Liver (tissue), 9 donors: ENCODE data around the gene NRG3. TPM values are rescaled to one million over a fixed set of nuclear protein-coding genes. Genes with fewer than 3 reads are reported as not detected.

ENCODE experiments used
- DNase-seq: peaks from one replicate; pipeline ENCODE4 v3.0.0-alpha.2; 2017; ENCODE audit warnings: low spot score
- H3K27ac ChIP-seq, 2 donors: one replicate each; pipeline ENCODE4 v1.7.0; 2013; ENCODE audit warnings: inconsistent platforms in 2 of 2, low read length in 2 of 2, control low read depth in 1 of 2, low read depth in 1 of 2, mild to moderate bottlenecking in 1 of 2
- H3K27me3 ChIP-seq, 4 donors: one replicate each; pipeline versions ENCODE4 v1.6.1 to v1.7.0; 2013; ENCODE audit warnings: low read length in 3 of 4, inconsistent platforms in 1 of 4, mild to moderate bottlenecking in 1 of 4, moderate library complexity in 1 of 4; ENCODE audit not compliant: control insufficient read depth in 4 of 4, insufficient read depth in 4 of 4
- H3K36me3 ChIP-seq, 4 donors: one replicate each; pipeline versions ENCODE4 v1.6.1 to v1.7.0; 2013; ENCODE audit warnings: low read length in 3 of 4, mild to moderate bottlenecking in 3 of 4, low read depth in 1 of 4, moderate library complexity in 1 of 4; ENCODE audit not compliant: control insufficient read depth in 4 of 4, insufficient read depth in 3 of 4
- H3K4me1 ChIP-seq, 4 donors: one replicate each; pipeline versions ENCODE4 v1.6.1 to v1.7.0; 2013; ENCODE audit warnings: low read length in 3 of 4, mild to moderate bottlenecking in 3 of 4, moderate library complexity in 1 of 4; ENCODE audit not compliant: control insufficient read depth in 4 of 4, insufficient read depth in 4 of 4
- H3K4me3 ChIP-seq, 3 donors: one replicate each; pipeline versions ENCODE4 v1.6.1 to v1.7.0; 2013; ENCODE audit warnings: low read length in 3 of 3, control low read depth in 1 of 3, low read depth in 1 of 3, mild to moderate bottlenecking in 1 of 3
- H3K9ac ChIP-seq, 2 donors: one replicate each; pipeline ENCODE4 v1.7.0; 2013; ENCODE audit warnings: low read length in 2 of 2, mild to moderate bottlenecking in 2 of 2, moderate library complexity in 2 of 2, control low read depth in 1 of 2, low read depth in 1 of 2
- H3K9me3 ChIP-seq, 4 donors: one replicate each; pipeline versions ENCODE4 v1.6.1 to v1.7.0; 2013; ENCODE audit warnings: low read length in 3 of 4; ENCODE audit not compliant: control insufficient read depth in 4 of 4
- EGR1 ChIP-seq, 2 donors: IDR thresholded peaks; 2 replicates each; pipeline ENCODE4 v1.6.1; 2016 to 2018; ENCODE audit warnings: antibody characterized with exemption in 2 of 2, low read depth in 2 of 2
- FOXA1 ChIP-seq: IDR thresholded peaks from 2 replicates; pipeline ENCODE4 v1.6.1; 2016; ENCODE audit warnings: antibody characterized with exemption
- FOXA2 ChIP-seq: IDR thresholded peaks from 2 replicates; pipeline ENCODE4 v1.6.1; 2016; ENCODE audit warnings: antibody characterized with exemption
- GABPA ChIP-seq, 2 donors: IDR thresholded peaks in 1 of 2; conservative IDR thresholded peaks in 1 of 2; 2 replicates each; pipeline ENCODE4 v1.6.1; 2016; ENCODE audit warnings: antibody characterized with exemption in 2 of 2, mild to moderate bottlenecking in 1 of 2, moderate library complexity in 1 of 2
- HNF4A ChIP-seq, 2 donors: conservative IDR thresholded peaks; 2 replicates each; pipeline ENCODE4 v1.6.1; 2016; ENCODE audit warnings: antibody characterized with exemption in 2 of 2, mild to moderate bottlenecking in 2 of 2
- HNF4G ChIP-seq: IDR thresholded peaks from 2 replicates; pipeline ENCODE4 v1.6.1; 2016; ENCODE audit warnings: antibody characterized with exemption
- JUND ChIP-seq, 2 donors: IDR thresholded peaks; 2 replicates each; pipeline ENCODE4 v1.6.1; 2016; ENCODE audit warnings: antibody characterized with exemption in 2 of 2
- NR2F2 ChIP-seq: IDR thresholded peaks from 2 replicates; pipeline ENCODE4 v1.6.1; 2016; ENCODE audit warnings: antibody characterized with exemption
- RAD21 ChIP-seq, 2 donors: IDR thresholded peaks; 2 replicates each; pipeline ENCODE4 v1.6.1; 2016; ENCODE audit warnings: antibody characterized with exemption in 2 of 2, mild to moderate bottlenecking in 2 of 2
- RXRA ChIP-seq, 2 donors: IDR thresholded peaks; 2 replicates each; pipeline ENCODE4 v1.6.1; 2017 to 2018; ENCODE audit warnings: antibody characterized with exemption in 2 of 2, mild to moderate bottlenecking in 1 of 2
- SP1 ChIP-seq: IDR thresholded peaks from 2 replicates; pipeline ENCODE4 v1.6.1; 2018; ENCODE audit warnings: antibody characterized with exemption, mild to moderate bottlenecking
- TAF1 ChIP-seq: conservative IDR thresholded peaks from 2 replicates; pipeline ENCODE4 v1.6.1; 2016; ENCODE audit warnings: antibody characterized with exemption, mild to moderate bottlenecking
- WGBS: extraction: QIAGEN DNeasy Blood & Tissue Kit; methylation state at CpG from one replicate; pipeline ENCODE4 v1.1.7; 2013; 5-methylcytosine and 5-hydroxymethylcytosine counted together
- polyA plus RNA-seq, 2 donors: library from polyadenylated mRNA; stranded (reverse) in 1 of 2; unstranded in 1 of 2; fragments of 200-250 nt in 1 of 2; fragments of >200 nt in 1 of 2; fragmentation: Nextera tagmentation in 1 of 2; extraction: Ambion mirVana in 1 of 2; gene quantifications; one replicate each; pipeline versions ENCODE4 v1.2.1 to v1.2.3, GENCODE V29; 2013 to 2015
- total RNA-seq, 2 donors: library from RNA; depleted of rRNA; stranded (reverse); fragments of >200 nt; gene quantifications; one replicate each; pipeline ENCODE4 v1.2.3, GENCODE V29; 2014
- TF ChIP-seq, protein P1 (sequence below): IDR thresholded peaks from 2 replicates; pipeline ENCODE4 v1.6.1; 2016; ENCODE audit warnings: antibody characterized with exemption
- TF ChIP-seq, protein P2 (sequence below): IDR thresholded peaks from 2 replicates; pipeline ENCODE4 v1.6.1; 2016; ENCODE audit warnings: antibody characterized with exemption
- TF ChIP-seq, protein P3 (sequence below): fragments of 150-350 bp; IDR thresholded peaks from 2 replicates; pipeline ENCODE4 v1.5.1; 2017; ENCODE audit warnings: improper control_type of control experiment, low read depth, low read length; ENCODE audit not compliant: missing input control
- TF ChIP-seq, protein P4 (sequence below): IDR thresholded peaks from 2 replicates; pipeline ENCODE4 v1.6.1; 2016; ENCODE audit warnings: antibody characterized with exemption, mild to moderate bottlenecking
- TF ChIP-seq, protein P5 (sequence below): IDR thresholded peaks from 2 replicates; pipeline ENCODE4 v1.6.1; 2016; ENCODE audit warnings: antibody characterized with exemption
- donor health status: healthy.
- donor health status: healthy.
- donor health status: healthy.
- donor health status: healthy.
- donor health status: healthy.

NRG3 gene
- total and polyA plus RNA-seq, 4 donors: 0.24 to 3.7 (median 0.38) TPM

DNA sequence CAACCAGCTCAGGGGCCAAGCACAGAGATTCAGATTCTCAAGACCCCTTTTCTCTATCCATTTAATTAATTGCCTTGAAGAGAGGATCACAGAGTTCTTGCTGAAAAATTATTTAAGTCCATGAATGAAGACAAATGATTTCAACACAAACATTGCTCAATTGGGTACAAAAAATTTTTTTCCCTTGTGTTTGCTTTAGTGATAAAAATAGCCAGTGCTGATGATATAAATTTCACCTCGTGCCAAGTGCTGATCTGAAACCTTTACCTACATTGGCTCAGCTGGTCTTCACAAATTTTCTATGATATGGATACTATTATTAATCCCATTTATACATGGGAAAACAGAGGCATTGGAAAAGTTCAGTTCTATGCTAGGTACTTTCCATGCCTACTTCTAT lies 377.1 kb downstream of the NRG3 start:
- no peak for DNase-seq
- peaks cover 0 to 3% (median 1%) of the 10 kb centered on the region in 4 donors for H3K4me1 ChIP-seq
- H3K9ac ChIP-seq: no peak overlapping the region
- H3K27ac ChIP-seq: no peak overlapping the region
- TF ChIP-seq, protein P1, sequence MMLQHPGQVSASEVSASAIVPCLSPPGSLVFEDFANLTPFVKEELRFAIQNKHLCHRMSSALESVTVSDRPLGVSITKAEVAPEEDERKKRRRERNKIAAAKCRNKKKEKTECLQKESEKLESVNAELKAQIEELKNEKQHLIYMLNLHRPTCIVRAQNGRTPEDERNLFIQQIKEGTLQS: no peak
- TF ChIP-seq GABPA (IDR thresholded peaks at IDR 0.05 in 1 of 2, conservative IDR thresholded peaks at IDR 0.05 in 1 of 2): no peak
- no peak for TF ChIP-seq NR2F2
- no peak for TF ChIP-seq SP1
- TF ChIP-seq FOXA1: no peak
- TF ChIP-seq RXRA (IDR thresholded peaks at IDR 0.05): no peak
- no peak for TF ChIP-seq HNF4G
- TF ChIP-seq, protein P2, sequence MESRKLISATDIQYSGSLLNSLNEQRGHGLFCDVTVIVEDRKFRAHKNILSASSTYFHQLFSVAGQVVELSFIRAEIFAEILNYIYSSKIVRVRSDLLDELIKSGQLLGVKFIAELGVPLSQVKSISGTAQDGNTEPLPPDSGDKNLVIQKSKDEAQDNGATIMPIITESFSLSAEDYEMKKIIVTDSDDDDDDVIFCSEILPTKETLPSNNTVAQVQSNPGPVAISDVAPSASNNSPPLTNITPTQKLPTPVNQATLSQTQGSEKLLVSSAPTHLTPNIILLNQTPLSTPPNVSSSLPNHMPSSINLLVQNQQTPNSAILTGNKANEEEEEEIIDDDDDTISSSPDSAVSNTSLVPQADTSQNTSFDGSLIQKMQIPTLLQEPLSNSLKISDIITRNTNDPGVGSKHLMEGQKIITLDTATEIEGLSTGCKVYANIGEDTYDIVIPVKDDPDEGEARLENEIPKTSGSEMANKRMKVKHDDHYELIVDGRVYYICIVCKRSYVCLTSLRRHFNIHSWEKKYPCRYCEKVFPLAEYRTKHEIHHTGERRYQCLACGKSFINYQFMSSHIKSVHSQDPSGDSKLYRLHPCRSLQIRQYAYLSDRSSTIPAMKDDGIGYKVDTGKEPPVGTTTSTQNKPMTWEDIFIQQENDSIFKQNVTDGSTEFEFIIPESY: no peak
- TF ChIP-seq EGR1 (IDR thresholded peaks at IDR 0.05; ENCODE audit: low read depth in 2 of 2): no peak
- TF ChIP-seq, protein P3, sequence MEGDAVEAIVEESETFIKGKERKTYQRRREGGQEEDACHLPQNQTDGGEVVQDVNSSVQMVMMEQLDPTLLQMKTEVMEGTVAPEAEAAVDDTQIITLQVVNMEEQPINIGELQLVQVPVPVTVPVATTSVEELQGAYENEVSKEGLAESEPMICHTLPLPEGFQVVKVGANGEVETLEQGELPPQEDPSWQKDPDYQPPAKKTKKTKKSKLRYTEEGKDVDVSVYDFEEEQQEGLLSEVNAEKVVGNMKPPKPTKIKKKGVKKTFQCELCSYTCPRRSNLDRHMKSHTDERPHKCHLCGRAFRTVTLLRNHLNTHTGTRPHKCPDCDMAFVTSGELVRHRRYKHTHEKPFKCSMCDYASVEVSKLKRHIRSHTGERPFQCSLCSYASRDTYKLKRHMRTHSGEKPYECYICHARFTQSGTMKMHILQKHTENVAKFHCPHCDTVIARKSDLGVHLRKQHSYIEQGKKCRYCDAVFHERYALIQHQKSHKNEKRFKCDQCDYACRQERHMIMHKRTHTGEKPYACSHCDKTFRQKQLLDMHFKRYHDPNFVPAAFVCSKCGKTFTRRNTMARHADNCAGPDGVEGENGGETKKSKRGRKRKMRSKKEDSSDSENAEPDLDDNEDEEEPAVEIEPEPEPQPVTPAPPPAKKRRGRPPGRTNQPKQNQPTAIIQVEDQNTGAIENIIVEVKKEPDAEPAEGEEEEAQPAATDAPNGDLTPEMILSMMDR: no peak
- TF ChIP-seq HNF4A (conservative IDR thresholded peaks at IDR 0.05): no peak
- TF ChIP-seq RAD21 (IDR thresholded peaks at IDR 0.05): no peak
- TF ChIP-seq, protein P4, sequence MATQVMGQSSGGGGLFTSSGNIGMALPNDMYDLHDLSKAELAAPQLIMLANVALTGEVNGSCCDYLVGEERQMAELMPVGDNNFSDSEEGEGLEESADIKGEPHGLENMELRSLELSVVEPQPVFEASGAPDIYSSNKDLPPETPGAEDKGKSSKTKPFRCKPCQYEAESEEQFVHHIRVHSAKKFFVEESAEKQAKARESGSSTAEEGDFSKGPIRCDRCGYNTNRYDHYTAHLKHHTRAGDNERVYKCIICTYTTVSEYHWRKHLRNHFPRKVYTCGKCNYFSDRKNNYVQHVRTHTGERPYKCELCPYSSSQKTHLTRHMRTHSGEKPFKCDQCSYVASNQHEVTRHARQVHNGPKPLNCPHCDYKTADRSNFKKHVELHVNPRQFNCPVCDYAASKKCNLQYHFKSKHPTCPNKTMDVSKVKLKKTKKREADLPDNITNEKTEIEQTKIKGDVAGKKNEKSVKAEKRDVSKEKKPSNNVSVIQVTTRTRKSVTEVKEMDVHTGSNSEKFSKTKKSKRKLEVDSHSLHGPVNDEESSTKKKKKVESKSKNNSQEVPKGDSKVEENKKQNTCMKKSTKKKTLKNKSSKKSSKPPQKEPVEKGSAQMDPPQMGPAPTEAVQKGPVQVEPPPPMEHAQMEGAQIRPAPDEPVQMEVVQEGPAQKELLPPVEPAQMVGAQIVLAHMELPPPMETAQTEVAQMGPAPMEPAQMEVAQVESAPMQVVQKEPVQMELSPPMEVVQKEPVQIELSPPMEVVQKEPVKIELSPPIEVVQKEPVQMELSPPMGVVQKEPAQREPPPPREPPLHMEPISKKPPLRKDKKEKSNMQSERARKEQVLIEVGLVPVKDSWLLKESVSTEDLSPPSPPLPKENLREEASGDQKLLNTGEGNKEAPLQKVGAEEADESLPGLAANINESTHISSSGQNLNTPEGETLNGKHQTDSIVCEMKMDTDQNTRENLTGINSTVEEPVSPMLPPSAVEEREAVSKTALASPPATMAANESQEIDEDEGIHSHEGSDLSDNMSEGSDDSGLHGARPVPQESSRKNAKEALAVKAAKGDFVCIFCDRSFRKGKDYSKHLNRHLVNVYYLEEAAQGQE: no peak
- no peak for TF ChIP-seq JUND (IDR thresholded peaks at IDR 0.05)
- no peak for TF ChIP-seq FOXA2
- no peaks in the 10 kb centered on the region for H3K36me3 ChIP-seq
- H3K27me3 ChIP-seq: no peaks in the 10 kb centered on the region
- H3K9me3 ChIP-seq: no peaks in the 10 kb centered on the region
- 25% methylated on average over 1 of the region's 1 CpG for WGBS
- H3K4me3 ChIP-seq: no peak overlapping the region

DNA sequence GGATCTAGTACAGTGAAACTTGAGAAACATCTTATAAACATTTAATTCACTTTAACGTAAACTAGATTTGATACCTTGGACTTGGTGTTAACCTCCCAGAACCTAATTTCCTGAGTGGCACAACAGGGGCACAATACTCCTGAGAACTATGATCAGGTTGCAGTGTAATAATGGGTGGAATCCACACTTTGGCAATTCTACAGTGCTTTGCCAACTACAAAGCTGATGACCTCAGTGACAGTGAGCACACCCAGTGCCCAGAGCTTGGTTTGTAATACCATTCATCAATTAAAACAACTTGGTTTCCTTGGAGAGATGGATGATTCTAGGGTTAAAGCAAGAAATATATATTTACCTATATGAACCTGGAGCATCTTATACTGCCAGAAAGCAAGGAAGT lies 379.2 kb downstream of the NRG3 start:
- no peaks in the 10 kb centered on the region for H3K36me3 ChIP-seq
- H3K27ac ChIP-seq: no peak overlapping the region
- WGBS: 84% methylated on average over 1 of the region's 1 CpG
- H3K4me1 ChIP-seq: peaks cover 0 to 3% (median 1%) of the 10 kb centered on the region in 4 donors
- H3K27me3 ChIP-seq: no peaks in the 10 kb centered on the region
- H3K4me3 ChIP-seq: no peak overlapping the region
- DNase-seq: no peak
- H3K9ac ChIP-seq: no peak overlapping the region
- H3K9me3 ChIP-seq: no peaks in the 10 kb centered on the region
- TF ChIP-seq, protein P4: no peak
- TF ChIP-seq TAF1 (no peak), RAD21 (IDR thresholded peaks at IDR 0.05) (no peak), RXRA (IDR thresholded peaks at IDR 0.05) (no peak), FOXA2 (no peak), HNF4A (conservative IDR thresholded peaks at IDR 0.05) (no peak), NR2F2 (no peak), GABPA (IDR thresholded peaks at IDR 0.05 in 1 of 2, conservative IDR thresholded peaks at IDR 0.05 in 1 of 2) (no peak), JUND (IDR thresholded peaks at IDR 0.05) (no peak), HNF4G (no peak), FOXA1 (no peak)
- TF ChIP-seq, protein P1: no peak
- TF ChIP-seq, protein P3: no peak
- TF ChIP-seq, protein P5, sequence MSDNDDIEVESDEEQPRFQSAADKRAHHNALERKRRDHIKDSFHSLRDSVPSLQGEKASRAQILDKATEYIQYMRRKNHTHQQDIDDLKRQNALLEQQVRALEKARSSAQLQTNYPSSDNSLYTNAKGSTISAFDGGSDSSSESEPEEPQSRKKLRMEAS: no peak
